ENCODE measurements around the gene PREX1. TPM values are rescaled to one million over a fixed set of nuclear protein-coding genes. Genes with fewer than 3 reads are reported as not detected.

Gene PREX1
- total and polyA plus RNA-seq, 2 of the 4 experiments (the other 2 are of a cell fraction): 0.67 to 0.72 TPM

GRCh38 chr20:48823476-48823875, 4.3 kb downstream of the PREX1 start:
- H4K91ac ChIP-seq (ENCODE audit: insufficient read depth, low read depth, low read length): no peak overlapping the region
- H3K9ac ChIP-seq (ENCODE audit: low read depth, low read length): no peak overlapping the region
- H2AK5ac ChIP-seq (ENCODE audit: low read depth, low read length): no peak overlapping the region
- no TSS peak for BruUV-seq (replicated peaks)
- no peak for TF ChIP-seq MAZ (IDR thresholded peaks at IDR 0.05; ENCODE audit: borderline replicate concordance, low read depth, low read length)
- TF ChIP-seq, protein P1, sequence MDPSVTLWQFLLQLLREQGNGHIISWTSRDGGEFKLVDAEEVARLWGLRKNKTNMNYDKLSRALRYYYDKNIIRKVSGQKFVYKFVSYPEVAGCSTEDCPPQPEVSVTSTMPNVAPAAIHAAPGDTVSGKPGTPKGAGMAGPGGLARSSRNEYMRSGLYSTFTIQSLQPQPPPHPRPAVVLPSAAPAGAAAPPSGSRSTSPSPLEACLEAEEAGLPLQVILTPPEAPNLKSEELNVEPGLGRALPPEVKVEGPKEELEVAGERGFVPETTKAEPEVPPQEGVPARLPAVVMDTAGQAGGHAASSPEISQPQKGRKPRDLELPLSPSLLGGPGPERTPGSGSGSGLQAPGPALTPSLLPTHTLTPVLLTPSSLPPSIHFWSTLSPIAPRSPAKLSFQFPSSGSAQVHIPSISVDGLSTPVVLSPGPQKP (IDR thresholded peaks at IDR 0.05; ENCODE audit: borderline replicate concordance, low read depth, low read length): no peak
- no peak for TF ChIP-seq SMC3 (IDR thresholded peaks at IDR 0.05; ENCODE audit: low read depth, low read length)
- TF ChIP-seq RCOR1 (IDR thresholded peaks at IDR 0.05; ENCODE audit: insufficient replicate concordance, low read length): no peak
- no peak for TF ChIP-seq CHD1 (IDR thresholded peaks at IDR 0.05; ENCODE audit: low read depth, low read length)
- TF ChIP-seq RAD21 (IDR thresholded peaks at IDR 0.05; ENCODE audit: low read length): no peak
- no peak for TF ChIP-seq RFX5 (IDR thresholded peaks at IDR 0.05; ENCODE audit: low read depth, low read length)
- TF ChIP-seq BHLHE40 (IDR thresholded peaks at IDR 0.05; ENCODE audit: low read depth, low read length): no peak
- in situ Hi-C loops (cut with MboI; ENCODE audit: low sequenced_read_pairs) (no loop called here), intact Hi-C loops (cut with micrococcal nuclease) (loop anchor here (10.0 kb wide), 1 partner anchor 169 kb away; no protein-coding TSS in a partner anchor), dilution Hi-C loops (cut with HindIII; ENCODE audit: low sequenced_read_pairs, unreplicated experiment) (no loop called here)
- no CpG with 5 or more reads among the region's 7 CpGs for WGBS, 2 experiments (ENCODE audit: extremely low coverage in 2 of 2, insufficient read length in 1 of 2)
- H3K36me3 ChIP-seq (ENCODE audit: control insufficient read depth, insufficient read depth, low read length): no peaks in the 10 kb centered on the region
- ChIA-PET CTCF (no interaction called here), POLR2A (ENCODE audit: unreplicated experiment) (no interaction called here)
- no peak overlapping the region for H3K27ac ChIP-seq (ENCODE audit: insufficient read depth, low read length)
- DNase-seq (no peak), ATAC-seq (ENCODE audit: low read depth) (no peak)
- no peak overlapping the region for H2AK9ac ChIP-seq (replicated peaks; ENCODE audit: low read depth, low read length, poor library complexity)
- no peak overlapping the region for H3K4me2 ChIP-seq (ENCODE audit: low read depth, low read length)
- no peak overlapping the region for H2BK5ac ChIP-seq (ENCODE audit: low read depth, low read length, poor library complexity, severe bottlenecking)
- H3K9me3 ChIP-seq (ENCODE audit: control insufficient read depth, insufficient read depth, low read length): no peaks in the 10 kb centered on the region
- H3K14ac ChIP-seq (replicated peaks; ENCODE audit: low read depth, low read length): no peak overlapping the region
- no peak overlapping the region for H2BK15ac ChIP-seq (ENCODE audit: low read depth, low read length)
- peaks cover 5% of the 10 kb centered on the region; the same call in 1 of the 2 replicates for H3K4me1 ChIP-seq (ENCODE audit: control insufficient read depth, insufficient read depth, low read length)
- H3K56ac ChIP-seq (ENCODE audit: extremely low read depth, insufficient read depth, low read length): no peak overlapping the region
- H3K4me3 ChIP-seq (ENCODE audit: insufficient read depth, low read depth, low read length): no peak overlapping the region
- no peak overlapping the region for H4K5ac ChIP-seq (ENCODE audit: low read depth, low read length)
- no peaks in the 10 kb centered on the region for H3K79me1 ChIP-seq (ENCODE audit: low read depth in 1 of 2, low read length in 2 of 2)
- no peak overlapping the region for H3K4ac ChIP-seq (ENCODE audit: low read depth, low read length)
- H2BK120ac ChIP-seq (ENCODE audit: low read depth, low read length): no peak overlapping the region
- H2AFZ ChIP-seq (replicated peaks; ENCODE audit: low read length, poor library complexity): peak overlapping the region; percentile 60
- 0 out of 2 replicates have a peak, but pooled peaks cover 4% of the 10 kb centered on the region for H4K20me1 ChIP-seq (ENCODE audit: insufficient read depth, low read length)
- H3K18ac ChIP-seq (ENCODE audit: low read depth, low read length): no peak overlapping the region
- no peak overlapping the region for H4K8ac ChIP-seq (ENCODE audit: low read depth in 2 of 2, low read length in 2 of 2)
- H3K9me1 ChIP-seq (ENCODE audit: insufficient read depth, low read length): no peaks in the 10 kb centered on the region
- no peak overlapping the region for H3K23ac ChIP-seq (ENCODE audit: low read depth, low read length)
- no peak overlapping the region for H2BK20ac ChIP-seq (ENCODE audit: low read depth, low read length)
- peaks cover 21% of the 10 kb centered on the region for H3K27me3 ChIP-seq (ENCODE audit: control insufficient read depth, insufficient read depth, low read length)
